Colon (tissue), 2 donors: ENCODE results near the gene ARHGDIG.
"Not testable (repeated sequence)": the region's sequence is repeated elsewhere in the genome, so short reads cannot be mapped to it uniquely, and the experiment has no call there.

Experiments used
- FAIRE-seq: peaks from 2 replicates; lab custom pipeline; 2012; peaks lifted over from hg19 to GRCh38; lab: Jason Lieb, UNC
- donor health status: control.
- donor health status: control.

Gene ARHGDIG

DNA sequence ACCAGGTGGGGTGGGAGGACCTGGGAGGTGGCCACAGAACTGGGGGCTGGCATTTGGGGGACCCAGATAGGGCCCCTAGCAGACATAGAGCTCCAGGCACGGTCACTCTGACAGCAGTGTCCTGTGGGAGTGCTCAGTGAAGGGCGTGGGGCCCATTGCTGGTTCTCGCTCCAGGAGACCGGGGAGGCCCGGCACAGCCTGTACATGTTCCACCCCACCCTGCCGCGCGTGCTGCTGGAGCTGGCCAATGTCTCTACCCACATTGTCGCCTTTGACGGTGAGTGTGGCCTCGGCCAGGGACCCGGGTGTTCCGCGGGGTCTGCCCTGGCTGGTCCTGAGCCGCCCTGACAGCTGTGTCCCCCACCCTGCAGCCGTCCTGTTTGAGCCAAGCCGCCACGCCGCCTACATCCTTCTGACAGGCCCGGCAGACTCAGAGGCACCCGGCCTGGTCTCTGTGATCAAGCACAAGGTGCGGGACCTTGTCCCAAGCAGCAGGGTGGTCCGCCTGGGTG, 15.9 kb upstream of the ARHGDIG start:
- no peak for FAIRE-seq

DNA sequence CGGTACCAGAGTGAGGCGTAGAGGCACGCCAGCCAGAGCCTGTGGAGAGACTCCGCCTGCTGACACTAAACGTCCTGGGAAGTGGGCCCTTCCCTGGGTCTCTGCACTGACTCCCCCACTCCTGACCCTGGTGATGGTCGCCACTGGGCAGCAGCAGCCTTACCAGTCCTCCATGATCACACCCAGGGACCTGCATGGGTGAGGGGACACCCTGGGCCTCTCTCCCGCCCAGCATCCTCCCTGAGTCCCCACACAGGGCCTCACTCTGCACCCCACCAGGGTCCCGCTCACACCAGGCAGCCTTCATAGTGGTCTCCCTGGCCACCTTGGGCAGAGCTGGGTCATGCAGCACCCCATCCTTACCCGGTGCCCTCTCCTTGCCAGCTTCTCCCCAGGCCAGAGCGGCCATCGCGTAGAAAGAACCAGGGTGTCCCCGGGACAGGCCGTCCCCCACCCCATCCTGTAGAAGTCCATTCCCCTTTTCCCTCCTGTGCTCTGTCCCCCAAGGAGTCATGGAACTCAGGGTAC, 15.3 kb upstream of the ARHGDIG start:
- no peak for FAIRE-seq

DNA sequence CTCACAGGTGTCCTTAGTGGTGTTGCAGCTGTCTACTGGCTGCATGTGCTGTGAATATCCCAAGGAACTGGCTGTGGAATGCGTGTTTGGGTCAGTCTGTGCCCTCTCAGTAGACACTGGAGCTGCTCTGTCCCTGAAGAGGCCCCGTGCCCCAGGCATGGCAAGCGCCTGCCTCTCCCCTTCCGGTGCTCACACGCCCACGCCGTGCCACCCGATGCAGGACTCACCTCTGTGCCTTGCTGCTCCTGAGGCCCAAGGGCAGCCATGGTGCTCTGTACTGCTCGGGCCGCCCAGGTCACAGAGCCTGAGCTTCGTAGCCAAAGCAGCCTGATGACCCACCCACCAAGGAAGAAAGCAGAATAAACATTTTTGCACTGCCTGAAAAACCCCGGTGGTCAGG, 14.7 kb upstream of the ARHGDIG start:
- FAIRE-seq: no peak

- no peak for FAIRE-seq
Observed at GRCh38 chr16:266258-267164, 13.9 kb upstream of the ARHGDIG start.

DNA sequence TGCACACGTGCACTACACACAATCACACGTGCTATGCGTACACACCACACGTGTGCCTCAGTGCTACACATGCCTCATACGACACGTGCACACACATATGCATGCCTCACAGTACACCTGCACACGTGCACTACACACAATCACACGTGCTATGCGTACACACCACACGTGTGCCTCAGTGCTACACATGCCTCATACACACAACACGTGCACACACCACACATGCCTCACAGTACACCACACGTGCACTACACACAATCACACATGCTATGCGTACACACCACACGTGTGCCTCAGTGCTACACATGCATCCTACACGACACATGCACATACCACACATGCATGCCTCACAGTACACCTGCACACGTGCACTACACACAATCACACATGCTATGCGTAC, 12.8 kb upstream of the ARHGDIG start:
- not testable (repeated sequence) for FAIRE-seq

DNA sequence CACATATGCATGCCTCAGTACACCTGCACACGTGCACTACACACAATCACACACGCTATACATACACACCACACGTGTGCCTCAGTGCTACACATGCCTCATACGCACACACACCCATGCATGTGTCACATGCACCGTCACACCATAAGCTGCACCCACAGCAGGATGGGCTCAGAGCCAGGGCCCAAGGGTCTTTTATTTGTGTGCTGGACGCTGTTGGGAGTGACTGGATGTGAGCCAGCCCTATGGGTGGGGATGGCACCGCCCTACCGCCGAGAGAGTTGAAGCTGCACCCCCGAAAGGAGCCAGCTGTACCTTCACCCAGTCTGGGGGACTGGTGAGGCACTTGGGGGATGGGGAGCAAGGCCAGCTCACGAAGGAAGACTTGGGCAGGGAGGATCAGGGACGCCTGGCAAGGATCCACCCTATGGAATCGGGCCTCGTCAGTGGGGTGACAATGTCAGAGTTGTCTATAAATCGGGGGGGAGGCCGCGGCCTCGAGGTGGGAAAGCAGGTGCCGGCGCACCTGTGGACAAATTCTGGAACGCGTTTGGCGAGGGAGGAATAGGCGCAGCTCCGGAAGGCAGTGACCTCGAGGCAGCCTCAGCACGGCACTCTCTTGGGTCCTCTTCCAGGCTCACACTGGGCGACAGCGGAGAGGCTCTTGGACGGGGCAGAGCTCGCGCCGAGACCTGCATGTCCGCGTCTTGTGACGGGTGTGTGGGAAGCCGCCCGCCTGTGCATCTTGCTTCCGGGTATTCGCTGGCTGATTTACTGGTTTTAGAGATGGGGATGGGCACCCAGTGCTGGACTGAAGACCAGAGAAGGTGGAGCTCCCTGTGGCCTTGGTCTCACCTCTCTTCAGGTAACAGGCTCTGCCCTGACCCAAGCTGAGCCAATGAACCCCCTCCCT, 12.0 kb upstream of the ARHGDIG start:
- no peak for FAIRE-seq

DNA sequence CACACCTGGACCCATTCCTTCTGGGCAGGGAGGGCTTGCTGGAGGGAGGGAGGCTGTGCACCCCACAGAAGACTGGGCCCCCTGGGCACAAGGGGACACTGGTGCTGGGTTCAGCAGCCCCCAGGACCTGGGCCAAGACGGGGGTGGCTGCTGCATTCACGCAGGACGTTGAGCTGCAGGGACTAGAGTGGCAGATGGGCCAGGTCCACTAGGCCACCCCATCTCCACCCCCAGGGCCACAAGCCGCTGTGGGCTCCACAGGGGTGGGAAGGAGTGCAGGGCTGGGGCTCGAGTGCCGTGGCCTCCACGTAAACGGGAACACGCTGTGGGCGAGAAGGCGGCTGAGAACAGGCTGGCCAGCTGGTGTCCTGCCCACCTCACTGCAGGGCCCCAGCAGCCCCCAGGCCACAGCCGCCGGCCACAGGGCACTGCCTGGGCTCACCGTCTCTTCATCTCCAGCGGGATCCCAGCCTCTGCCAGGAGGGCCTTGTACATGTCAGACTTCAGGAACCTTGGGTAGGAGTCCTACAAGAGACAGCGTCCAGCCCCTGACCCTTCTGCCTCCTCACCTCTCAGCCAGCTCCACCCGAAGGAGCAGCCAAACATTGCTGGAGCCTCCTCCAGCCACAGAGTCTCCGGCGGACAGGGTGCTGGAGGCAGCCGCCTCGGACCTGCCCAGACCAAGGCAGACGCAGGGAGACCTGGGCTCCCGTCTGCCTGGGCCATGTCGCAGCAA, 11.2 kb upstream of the ARHGDIG start:
- no peak for FAIRE-seq

GRCh38 chr16:270381-271255, 9.8 kb upstream of the ARHGDIG start:
- FAIRE-seq: no peak

GRCh38 chr16:272633-273546, 7.5 kb upstream of the ARHGDIG start:
- no peak for FAIRE-seq

DNA sequence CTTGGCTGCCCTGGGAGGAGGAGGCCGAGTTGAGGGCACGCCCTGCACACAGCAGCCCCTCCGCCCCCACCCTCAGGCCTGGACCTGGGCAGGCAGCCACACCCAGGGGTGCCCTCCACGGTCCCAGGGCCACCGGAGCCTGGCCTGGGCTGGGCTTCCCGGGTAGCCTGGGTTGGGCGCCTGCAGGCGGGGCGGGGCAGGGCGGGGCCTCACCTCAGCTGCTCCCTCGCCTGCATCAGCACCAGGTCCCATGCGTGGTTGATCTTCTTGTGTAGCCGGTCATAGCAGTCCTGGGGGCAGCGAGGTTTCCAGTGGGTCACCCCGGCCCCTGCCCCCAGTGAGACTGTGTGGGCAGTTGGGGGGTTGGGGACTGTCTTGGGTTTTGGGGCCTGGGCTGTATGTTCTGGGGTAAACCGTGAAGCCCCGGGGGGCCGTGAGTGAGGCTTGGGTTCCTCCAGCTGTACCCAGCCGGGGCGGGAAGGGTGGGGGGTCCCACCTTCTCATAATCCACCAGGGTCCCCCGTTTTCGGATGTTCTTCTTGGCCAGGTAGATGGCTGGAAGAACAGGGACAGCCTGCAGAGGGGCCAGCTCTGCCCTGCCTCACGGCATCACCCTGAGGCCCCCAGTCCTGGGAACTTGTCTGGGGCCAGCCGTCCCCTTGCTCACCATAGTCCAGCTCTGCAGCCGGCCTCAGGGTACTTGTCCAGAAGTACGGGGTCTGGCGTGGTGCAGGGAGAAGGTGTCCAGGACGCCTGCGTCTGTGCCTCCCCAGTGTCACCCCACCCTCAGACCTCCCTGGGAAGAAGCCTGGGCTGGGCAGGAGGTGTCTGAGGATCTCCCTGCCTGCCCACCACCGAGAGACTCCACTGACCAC, 6.6 kb upstream of the ARHGDIG start:
- FAIRE-seq: no peak

DNA sequence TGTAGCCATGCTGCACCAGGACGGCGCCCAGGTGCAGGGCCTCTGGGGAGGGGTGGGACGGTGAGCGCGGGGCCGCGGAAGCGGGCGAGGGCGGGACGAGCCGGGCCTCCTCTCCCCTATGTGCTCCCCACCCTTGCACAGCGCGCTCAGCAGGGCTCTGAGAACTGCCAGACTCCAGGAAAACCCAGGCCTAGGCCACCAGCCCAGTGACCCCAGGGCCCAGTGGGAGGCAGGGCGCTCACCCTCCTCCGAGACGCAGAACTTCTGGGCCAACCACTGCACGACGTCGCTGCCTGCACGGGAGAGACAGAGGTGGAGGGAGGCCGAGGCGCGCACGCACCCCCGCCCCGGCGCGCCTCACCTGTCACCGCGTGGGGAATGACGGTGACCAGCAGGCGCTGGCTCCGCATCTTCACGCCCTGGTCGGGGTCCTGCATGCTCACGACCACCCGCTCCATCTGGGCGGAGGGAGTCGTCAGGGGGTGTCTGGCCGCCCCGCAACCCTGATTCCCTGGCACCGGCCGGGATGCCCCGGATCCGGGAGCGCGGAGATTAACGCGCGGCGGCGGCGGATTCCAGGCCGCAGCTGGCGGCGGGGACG, 5.2 kb upstream of the ARHGDIG start:
- FAIRE-seq: no peak

GRCh38 chr16:275786-276232, 4.6 kb upstream of the ARHGDIG start, which contains the start of gene RGS11:
Gene RGS11, minus strand, starts transcription at chr16:275944. Its CDS starts 33 bp downstream, at chr16:275911.
- FAIRE-seq: no peak

- FAIRE-seq: no peak
Observed at GRCh38 chr16:276426-277077, 3.8 kb upstream of the ARHGDIG start.

- no peak for FAIRE-seq
Observed at GRCh38 chr16:278863-279366, 1.5 kb upstream of the ARHGDIG start.

DNA sequence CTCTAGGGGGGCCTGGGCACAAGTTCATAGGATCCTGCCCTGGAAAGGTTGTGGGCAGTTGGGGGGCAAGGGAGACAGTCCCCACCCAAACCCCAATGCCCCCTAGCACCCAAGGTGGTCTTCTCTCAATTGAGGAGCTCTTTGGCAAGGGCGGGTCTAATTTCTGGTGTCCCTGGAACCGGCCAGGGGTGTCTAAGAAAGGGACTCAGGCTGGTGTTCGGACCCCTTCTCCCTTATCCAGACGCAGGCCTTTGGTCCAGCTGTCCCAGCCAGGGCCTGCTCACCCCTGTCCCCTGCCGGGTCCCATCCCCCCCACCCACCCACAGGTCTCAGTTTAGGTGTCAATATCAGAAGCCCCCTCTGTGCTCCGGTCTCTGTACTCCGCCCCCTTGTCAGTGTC, 860 bp upstream of the ARHGDIG start:
- no peak for FAIRE-seq

DNA sequence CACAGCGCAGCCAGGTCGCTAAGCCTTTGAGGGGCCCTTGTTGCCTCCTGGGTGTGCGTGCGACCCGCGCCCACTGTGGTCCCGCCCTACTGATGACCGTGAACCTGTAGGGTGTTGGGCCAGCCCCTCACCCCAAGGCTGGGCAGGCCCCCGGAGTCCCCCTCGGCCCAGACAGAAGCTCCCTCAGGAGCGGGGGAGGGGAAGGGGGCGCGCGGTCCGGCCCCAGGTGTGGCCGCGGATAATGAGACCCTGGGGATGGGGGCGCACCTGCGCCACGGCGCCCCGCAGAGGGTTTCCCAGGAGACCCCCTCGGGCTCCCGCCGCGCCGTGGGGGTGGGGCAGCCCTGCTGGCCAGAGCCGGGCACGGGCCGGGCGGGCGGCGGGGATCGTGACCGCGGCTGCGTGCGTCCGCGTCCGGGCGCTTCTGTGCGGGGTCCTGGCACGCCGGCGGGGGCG, 358 bp upstream of the ARHGDIG start:
- no peak for FAIRE-seq

DNA sequence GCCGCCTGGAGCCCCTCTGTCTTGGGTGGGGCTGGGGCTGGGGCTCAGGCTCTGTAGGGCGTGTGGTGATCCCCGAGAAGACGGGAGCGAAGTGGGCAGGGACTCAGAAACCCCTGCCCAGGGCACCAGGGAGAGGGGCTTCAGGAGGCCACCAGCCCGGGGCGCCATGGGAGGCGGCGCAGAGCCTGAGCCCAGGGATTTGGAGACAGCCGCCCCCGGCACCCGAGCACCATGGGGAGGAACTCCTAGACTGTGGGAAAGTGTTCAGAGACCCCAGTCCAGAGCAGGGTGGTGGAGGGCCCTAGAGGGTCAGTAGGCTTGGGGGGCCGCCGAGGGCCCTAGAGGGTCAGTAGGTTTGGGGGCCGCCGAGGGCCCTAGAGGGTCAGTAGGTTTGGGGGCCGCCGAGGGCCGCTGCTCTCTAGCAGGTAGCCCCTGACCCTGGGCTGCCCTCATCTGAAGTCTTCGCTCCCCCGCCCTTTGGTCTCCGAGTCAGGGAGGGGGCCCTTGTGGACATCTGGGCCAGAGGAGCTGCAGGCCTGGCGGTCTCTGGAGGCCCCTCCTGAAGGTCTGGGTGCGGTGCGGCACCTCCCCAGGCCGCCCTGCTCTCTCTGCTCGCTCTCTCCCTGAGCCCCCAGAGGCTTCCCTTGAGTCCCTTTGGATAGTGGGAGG, 734 bp downstream of the ARHGDIG start:
- no peak for FAIRE-seq
